HG03064 (cell line): ENCODE data around the gene ADAMTS13.

Experiments
- ATAC-seq: cut with Tn5 transposase; IDR thresholded peaks from one replicate; pipeline ENCODE4 v1.9.1; 2021; ENCODE audit warnings: low read depth; ENCODE audit not compliant: unreplicated experiment

The ADAMTS13 gene

GRCh38 chr9:133468777-133469421 lies 46.7 kb downstream of the ADAMTS13 start:
- no peak for ATAC-seq

GRCh38 chr9:133470427-133470924 lies 48.3 kb downstream of the ADAMTS13 start:
- no peak for ATAC-seq

- ATAC-seq: no peak
These were observed 48.8 kb downstream of the ADAMTS13 start for GRCh38 chr9:133470988-133471387.

- ATAC-seq: no peak
These were observed 49.5 kb downstream of the ADAMTS13 start for GRCh38 chr9:133471551-133472276.

GRCh38 chr9:133472277-133472645 lies 50.1 kb downstream of the ADAMTS13 start:
- no peak for ATAC-seq

GRCh38 chr9:133472753-133473378 lies 50.7 kb downstream of the ADAMTS13 start:
- no peak for ATAC-seq

- ATAC-seq: no peak
These were observed 51.6 kb downstream of the ADAMTS13 start for GRCh38 chr9:133473743-133474142.

GRCh38 chr9:133474215-133474614 lies 52.0 kb downstream of the ADAMTS13 start:
- ATAC-seq: no peak

- ATAC-seq: no peak
These were observed 52.7 kb downstream of the ADAMTS13 start for GRCh38 chr9:133474853-133475252.

GRCh38 chr9:133475292-133476012 lies 53.3 kb downstream of the ADAMTS13 start:
- no peak for ATAC-seq

GRCh38 chr9:133476036-133476931 lies 54.1 kb downstream of the ADAMTS13 start:
- no peak for ATAC-seq

- no peak for ATAC-seq
These were observed 54.8 kb downstream of the ADAMTS13 start for GRCh38 chr9:133476941-133477340.

- no peak for ATAC-seq
These were observed 55.3 kb downstream of the ADAMTS13 start for GRCh38 chr9:133477461-133477860.

- ATAC-seq: peak; percentile 26
These were observed 56.1 kb downstream of the ADAMTS13 start for GRCh38 chr9:133477992-133478850.

GRCh38 chr9:133478851-133479711 lies 56.9 kb downstream of the ADAMTS13 start, which contains the start of gene SLC2A6:
SLC2A6 (minus strand) TSS chr9:133479099; CDS start chr9:133479059, 40 bp downstream.
- ATAC-seq: peak; percentile 81

- ATAC-seq: no peak
These were observed 61.4 kb downstream of the ADAMTS13 start for GRCh38 chr9:133483611-133484010.

- no peak for ATAC-seq
These were observed 62.7 kb downstream of the ADAMTS13 start for GRCh38 chr9:133484671-133485437.
